ENCODE results near the gene CACNA1G. TPM values are rescaled to one million over a fixed set of nuclear protein-coding genes. Genes with fewer than 3 reads are reported as not detected.
A peak's percentile ranks its signal among the peaks of the same experiment; 100 is the strongest.

Gene CACNA1G
- total RNA-seq, 4 donors from 2014 or later: 0.11 to 0.38 (median 0.13) TPM; not detected in 1

- intact Hi-C loops (cut with DNase I): loop anchor here (2.0 to 10.0 kb wide), 2 partner anchors 77 to 143 kb away; no protein-coding TSS in a partner anchor
- H3K4me3 ChIP-seq: no peak overlapping the region
- TF ChIP-seq POLR2A (IDR thresholded peaks at IDR 0.05) (no peak), CTCF (IDR thresholded peaks at IDR 0.05) (no peak)
- DNase-seq: no peak
- peaks cover 0 to 16% (median 0%) of the 10 kb centered on the region in 3 donors for H3K4me1 ChIP-seq
- no peak overlapping the region for H3K27ac ChIP-seq
- H3K27me3 ChIP-seq: peaks cover 0 to 77% (median 0%) of the 10 kb centered on the region in 4 donors
- H3K9me3 ChIP-seq: no peaks in the 10 kb centered on the region
- WGBS, 2 donors: 38 to 53% methylated on average over 5 to 9 of the region's 17 CpGs
- H3K36me3 ChIP-seq: no peaks in the 10 kb centered on the region
Observed at GRCh38 chr17:50627782-50628601, 67.5 kb downstream of the CACNA1G start.

- intact Hi-C loops (cut with DNase I): loop anchor here (2.0 to 10.0 kb wide), 3 partner anchors 52 to 145 kb away; no protein-coding TSS in a partner anchor
- TF ChIP-seq CTCF (IDR thresholded peaks at IDR 0.05) (no peak), POLR2A (IDR thresholded peaks at IDR 0.05) (no peak)
- Histone ChIP-seq H3K27me3 (peaks cover 0 to 87% (median 0%) of the 10 kb centered on the region in 4 donors), H3K27ac (no peak overlapping the region), H3K36me3 (no peaks in the 10 kb centered on the region), H3K4me1 (peaks cover 4 to 26% (median 8%) of the 10 kb centered on the region in 3 donors), H3K9me3 (no peaks in the 10 kb centered on the region), H3K4me3 (no peak overlapping the region)
- WGBS, 2 donors: 68 to 73% methylated on average over 6 of the region's 6 CpGs
- DNase-seq: no peak
Observed at GRCh38 chr17:50629902-50630301, 69.4 kb downstream of the CACNA1G start.

- no peak for TF ChIP-seq POLR2A (IDR thresholded peaks at IDR 0.05)
- TF ChIP-seq CTCF (IDR thresholded peaks at IDR 0.05): peak; percentile 74 to 96 (median 90)
- 36 to 78% methylated on average over 3 to 6 of the region's 7 CpGs for WGBS, 2 donors
- DNase-seq: no peak
- H3K27me3 ChIP-seq: peaks cover 0 to 95% (median 0%) of the 10 kb centered on the region in 4 donors
- no peak overlapping the region for H3K4me3 ChIP-seq
- H3K36me3 ChIP-seq: no peaks in the 10 kb centered on the region
- H3K4me1 ChIP-seq: peaks cover 11 to 34% (median 11%) of the 10 kb centered on the region in 3 donors
- intact Hi-C loops (cut with DNase I): loop anchor here (5.0 kb wide), 1 partner anchor 52 kb away; no protein-coding TSS in a partner anchor
- no peak overlapping the region for H3K27ac ChIP-seq
- H3K9me3 ChIP-seq: no peaks in the 10 kb centered on the region
Observed at GRCh38 chr17:50630524-50631194, 70.1 kb downstream of the CACNA1G start.

- Histone ChIP-seq H3K27me3 (peaks cover 0 to 97% (median 0%) of the 10 kb centered on the region in 4 donors), H3K27ac (no peak overlapping the region)
- intact Hi-C loops (cut with DNase I): loop anchor here (5.0 kb wide), 1 partner anchor 51 kb away; no protein-coding TSS in a partner anchor
Observed at GRCh38 chr17:50631195-50631907, 70.8 kb downstream of the CACNA1G start.

More at GRCh38 chr17:50631195-50631907, 70.8 kb downstream of the CACNA1G start:
- DNase-seq: no peak
- WGBS, 2 donors: 64 to 74% methylated on average over 4 to 7 of the region's 11 CpGs
- no peaks in the 10 kb centered on the region for H3K36me3 ChIP-seq
- H3K4me1 ChIP-seq: peaks cover 11 to 34% (median 16%) of the 10 kb centered on the region in 3 donors
- TF ChIP-seq CTCF (IDR thresholded peaks at IDR 0.05) (no peak), POLR2A (IDR thresholded peaks at IDR 0.05) (no peak)
- H3K9me3 ChIP-seq: no peaks in the 10 kb centered on the region
- no peak overlapping the region for H3K4me3 ChIP-seq

All from esophagus squamous epithelium (tissue), 5 donors.